Parathyroid adenoma (tissue), 2 donors: ENCODE measurements around the gene ZDHHC4.

Source experiments
- H2AFZ ChIP-seq: fragments of 300-600 bp; sonication (generic); one replicate; pipeline ENCODE4 v1.7.0; 2017; ENCODE audit warnings: antibody characterized with exemption, mild to moderate bottlenecking
- H3K27ac ChIP-seq: fragments of 300-600 bp; sonication (generic); one replicate; pipeline ENCODE4 v1.7.0; 2017
- H3K27me3 ChIP-seq: fragments of 300-600 bp; sonication (generic); one replicate; pipeline ENCODE4 v1.7.0; 2017; ENCODE audit warnings: low read length; ENCODE audit not compliant: control insufficient read depth, insufficient read depth
- H3K36me3 ChIP-seq: fragments of 300-600 bp; sonication (generic); one replicate; pipeline ENCODE4 v1.7.0; 2017; ENCODE audit warnings: low read length; ENCODE audit not compliant: control insufficient read depth, insufficient read depth
- H3K4me1 ChIP-seq: fragments of 300-600 bp; sonication (generic); one replicate; pipeline ENCODE4 v1.7.0; 2017; ENCODE audit warnings: control low read depth
- H3K4me2 ChIP-seq: fragments of 300-600 bp; sonication (generic); one replicate; pipeline ENCODE4 v1.7.0; 2017; ENCODE audit warnings: low read length
- H3K4me3 ChIP-seq: fragments of 300-600 bp; sonication (generic); one replicate; pipeline ENCODE4 v1.7.0; 2017; ENCODE audit warnings: low read depth, low read length
- H3K79me2 ChIP-seq: fragments of 300-600 bp; sonication (generic); one replicate; pipeline ENCODE4 v1.7.0; 2017; ENCODE audit warnings: control low read depth
- H3K9ac ChIP-seq: fragments of 300-600 bp; sonication (generic); one replicate; pipeline ENCODE4 v1.7.0; 2017; ENCODE audit warnings: mild to moderate bottlenecking
- H3K9me3 ChIP-seq: fragments of 300-600 bp; sonication (generic); one replicate; pipeline ENCODE4 v1.7.0; 2017; ENCODE audit warnings: low read length; ENCODE audit not compliant: control insufficient read depth
- CTCF ChIP-seq: fragments of 300-600 bp; sonication (generic); IDR thresholded peaks from one replicate; pipeline ENCODE4 v1.7.0; 2017; ENCODE audit warnings: antibody characterized with exemption, mild to moderate bottlenecking
- donor health status: primary hyperparathyroidism.

ZDHHC4 gene

DNA sequence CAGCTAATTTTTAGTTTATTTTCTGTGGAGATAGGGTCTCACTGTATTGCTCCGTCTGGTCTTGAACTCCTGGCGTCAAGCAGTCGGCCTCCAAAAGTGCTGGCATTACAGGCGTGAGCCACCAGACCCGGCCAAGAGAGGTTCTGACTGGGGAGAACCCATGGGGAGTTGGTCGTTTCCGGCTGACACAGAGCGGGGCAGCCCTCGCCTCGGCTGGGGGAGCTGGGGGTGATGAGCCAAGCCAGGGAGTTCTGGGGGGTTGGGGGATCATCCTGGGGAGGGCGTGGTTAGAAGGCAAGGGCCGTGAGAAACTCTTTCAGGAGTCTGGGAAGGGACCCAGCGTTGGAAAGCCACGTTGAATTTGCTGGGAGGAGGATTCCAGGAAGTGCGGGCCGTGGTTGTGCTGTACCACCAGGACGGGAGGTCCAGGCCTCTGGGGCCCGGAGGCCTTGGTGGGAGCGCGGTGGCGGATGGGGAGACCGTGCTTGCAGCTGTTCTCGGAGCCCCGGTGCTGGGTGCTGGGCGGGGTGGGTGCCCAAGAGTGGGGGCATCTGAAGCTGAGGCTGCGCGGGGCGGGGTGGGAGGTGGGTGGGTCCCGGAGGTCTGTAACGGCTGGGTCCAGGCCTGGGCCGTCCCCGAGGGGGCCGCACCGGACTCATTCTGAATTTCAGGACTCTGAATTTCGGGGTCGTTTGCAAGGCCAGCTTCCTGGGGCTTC, 29.8 kb downstream of the ZDHHC4 start:
- H3K36me3 ChIP-seq: no peaks in the 10 kb centered on the region
- H3K79me2 ChIP-seq: peaks cover 5% of the 10 kb centered on the region
- no peak overlapping the region for H3K4me2 ChIP-seq
- no peak overlapping the region for H2AFZ ChIP-seq
- no peaks in the 10 kb centered on the region for H3K4me1 ChIP-seq
- no peak for TF ChIP-seq CTCF
- no peak overlapping the region for H3K4me3 ChIP-seq
- no peaks in the 10 kb centered on the region for H3K27me3 ChIP-seq
- no peak overlapping the region for H3K27ac ChIP-seq
- H3K9me3 ChIP-seq: no peaks in the 10 kb centered on the region
- H3K9ac ChIP-seq: no peak overlapping the region

GRCh38 chr7:6607651-6608051, 30.4 kb downstream of the ZDHHC4 start:
- Histone ChIP-seq H3K4me3 (no peak overlapping the region), H3K9me3 (no peaks in the 10 kb centered on the region), H3K79me2 (peaks cover 2% of the 10 kb centered on the region), H3K4me2 (no peak overlapping the region), H3K36me3 (no peaks in the 10 kb centered on the region), H3K27ac (no peak overlapping the region), H2AFZ (no peak overlapping the region), H3K4me1 (no peaks in the 10 kb centered on the region), H3K27me3 (no peaks in the 10 kb centered on the region), H3K9ac (no peak overlapping the region)
- no peak for TF ChIP-seq CTCF

DNA sequence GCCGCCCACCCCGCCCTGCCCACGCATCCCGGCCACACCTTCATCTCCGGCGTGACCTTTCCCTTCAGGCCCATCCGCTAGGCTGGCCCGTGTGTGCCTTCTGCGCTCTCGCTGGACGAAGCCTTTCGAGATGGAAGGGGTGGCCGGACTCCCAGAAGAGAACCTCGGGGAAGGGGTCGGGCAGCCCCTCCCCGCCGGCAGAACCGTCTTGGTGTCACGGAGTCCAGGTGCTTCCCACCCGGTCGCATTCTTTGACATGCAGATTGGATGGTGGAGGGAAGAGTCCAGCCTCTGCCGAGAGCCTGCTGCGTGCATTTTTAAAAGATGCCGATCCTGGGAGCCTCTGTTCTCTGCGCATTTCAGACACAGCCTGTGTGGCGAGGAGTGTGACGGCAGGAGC, 30.8 kb downstream of the ZDHHC4 start:
- no peak for TF ChIP-seq CTCF
- no peaks in the 10 kb centered on the region for H3K79me2 ChIP-seq
- H3K27me3 ChIP-seq: no peaks in the 10 kb centered on the region
- H3K4me1 ChIP-seq: no peaks in the 10 kb centered on the region
- H2AFZ ChIP-seq: no peak overlapping the region
- H3K36me3 ChIP-seq: no peaks in the 10 kb centered on the region
- H3K9me3 ChIP-seq: no peaks in the 10 kb centered on the region
- H3K9ac ChIP-seq: no peak overlapping the region
- no peak overlapping the region for H3K27ac ChIP-seq
- no peak overlapping the region for H3K4me3 ChIP-seq
- no peak overlapping the region for H3K4me2 ChIP-seq

DNA sequence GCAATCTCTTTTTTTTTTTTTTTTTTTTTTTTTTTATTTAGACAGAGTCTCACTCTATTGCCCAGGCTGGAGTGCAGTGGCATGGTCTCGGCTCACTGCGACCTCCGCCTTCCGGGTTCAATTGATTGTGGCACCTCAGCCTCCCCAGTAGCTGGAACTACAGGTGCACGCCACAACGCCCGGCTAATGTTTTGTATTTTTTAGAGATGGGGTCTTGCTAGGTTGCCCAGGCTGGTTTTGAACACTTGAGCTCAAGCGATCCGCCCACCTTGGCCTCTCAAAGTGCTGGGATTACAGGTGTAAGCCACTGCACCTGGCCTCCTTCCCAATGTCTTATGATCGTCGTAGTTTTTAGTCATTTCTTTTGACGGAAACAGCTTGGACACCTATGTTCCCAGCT, 31.5 kb downstream of the ZDHHC4 start:
- Histone ChIP-seq H3K4me1 (no peaks in the 10 kb centered on the region), H3K27me3 (no peaks in the 10 kb centered on the region), H3K9me3 (no peaks in the 10 kb centered on the region), H3K4me2 (no peak overlapping the region), H2AFZ (no peak overlapping the region), H3K36me3 (no peaks in the 10 kb centered on the region), H3K9ac (no peak overlapping the region), H3K79me2 (no peaks in the 10 kb centered on the region), H3K27ac (no peak overlapping the region), H3K4me3 (no peak overlapping the region)
- TF ChIP-seq CTCF: no peak

DNA sequence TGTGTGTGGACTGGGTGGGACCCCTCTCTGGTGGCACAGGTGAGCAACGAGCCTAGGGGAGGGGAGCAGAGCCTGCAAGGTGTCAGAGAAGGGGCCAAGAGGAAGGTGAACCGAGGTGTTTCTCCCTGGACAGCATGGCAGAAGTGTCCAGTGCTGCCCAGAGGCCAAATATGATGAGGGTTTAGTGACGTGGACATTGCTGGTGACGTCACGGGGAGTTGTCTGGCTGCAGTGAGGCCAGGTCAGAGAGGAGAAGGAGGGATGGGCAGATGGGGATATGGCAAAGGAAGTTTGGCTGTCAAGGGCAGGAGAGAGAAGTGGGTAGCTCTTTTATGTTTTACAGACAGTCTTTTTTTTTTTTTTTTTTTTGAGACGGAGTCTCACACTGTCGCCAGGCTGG, 35.6 kb downstream of the ZDHHC4 start:
- no peak for TF ChIP-seq CTCF
- no peaks in the 10 kb centered on the region for H3K79me2 ChIP-seq
- H3K9ac ChIP-seq: no peak overlapping the region
- H3K27ac ChIP-seq: no peak overlapping the region
- no peak overlapping the region for H2AFZ ChIP-seq
- H3K9me3 ChIP-seq: no peaks in the 10 kb centered on the region
- H3K4me1 ChIP-seq: peaks cover 2% of the 10 kb centered on the region
- no peak overlapping the region for H3K4me3 ChIP-seq
- H3K27me3 ChIP-seq: no peaks in the 10 kb centered on the region
- no peak overlapping the region for H3K4me2 ChIP-seq
- no peaks in the 10 kb centered on the region for H3K36me3 ChIP-seq
